Measurements from ENCODE around the gene SEC31A. TPM values are rescaled to one million over a fixed set of nuclear protein-coding genes. Genes with fewer than 3 reads are reported as not detected.

SEC31A gene
- total and polyA plus RNA-seq, 9 donors = 142 to 388 (median 287) TPM

GRCh38 chr4:82898322-82899243 is 7.6 kb upstream of the SEC31A start:
- intact Hi-C loops (cut with DNase I) = loop anchor here in 2 of 4 donors (10.0 kb wide), 3 partner anchors 104 to 136 kb away; partner anchors contain the start of genes COPS4 (in 1 of the 2), LIN54 (in 1 of the 2) and SCD5 (in 1 of the 2)
- Histone ChIP-seq H3K4me1 (ENCODE audit: insufficient read depth) (peaks cover 13% of the 10 kb centered on the region), H3K27ac (peak overlapping the region in 1 of 2 donors; percentile 99), H3K27me3 (no peaks in the 10 kb centered on the region), H3K4me3 (peak overlapping the region; percentile 67), H3K36me3 (no peaks in the 10 kb centered on the region), H3K9me3 (no peaks in the 10 kb centered on the region)
- 17 to 32% (median 23%) methylated on average over 7 of the region's 7 CpGs for WGBS, 3 donors
- DNase-seq = peak in 1 of 5 donors; percentile 36
- TF ChIP-seq POLR2A (IDR thresholded peaks at IDR 0.05) (no peak), EP300 (IDR thresholded peaks at IDR 0.05) (no peak), CTCF (IDR thresholded peaks at IDR 0.05) (peak in 1 of 3 donors; percentile 21)

- H3K4me1 ChIP-seq (ENCODE audit: insufficient read depth) = peaks cover 16% of the 10 kb centered on the region
- DNase-seq = no peak
- TF ChIP-seq CTCF (IDR thresholded peaks at IDR 0.05) = no peak
- TF ChIP-seq EP300 (IDR thresholded peaks at IDR 0.05) = no peak
- TF ChIP-seq POLR2A (IDR thresholded peaks at IDR 0.05) = no peak
- H3K9me3 ChIP-seq = no peaks in the 10 kb centered on the region
- no peak overlapping the region for H3K27ac ChIP-seq
- intact Hi-C loops (cut with DNase I) = loop anchor here in 2 of 4 donors (10.0 kb wide), 3 partner anchors 102 to 138 kb away; partner anchors contain the start of genes COPS4 (in 1 of the 2), LIN54 (in 1 of the 2) and SCD5 (in 1 of the 2)
- no peak overlapping the region for H3K4me3 ChIP-seq
- 40 to 62% (median 40%) methylated on average over 1 of the region's 1 CpG for WGBS, 3 donors
- no peaks in the 10 kb centered on the region for H3K36me3 ChIP-seq
- H3K27me3 ChIP-seq = no peaks in the 10 kb centered on the region
These were observed 5.8 kb upstream of the SEC31A start for GRCh38 chr4:82896755-82897154.

- TF ChIP-seq POLR2A (IDR thresholded peaks at IDR 0.05) (no peak), EP300 (IDR thresholded peaks at IDR 0.05) (no peak), CTCF (IDR thresholded peaks at IDR 0.05) (no peak)
- 6 to 42% (median 7%) methylated on average over 3 of the region's 3 CpGs for WGBS, 3 donors
- H3K27me3 ChIP-seq = no peaks in the 10 kb centered on the region
- no peaks in the 10 kb centered on the region for H3K36me3 ChIP-seq
- DNase-seq = peak in 1 of 5 donors; percentile 34
- H3K4me3 ChIP-seq = no peak overlapping the region
- H3K9me3 ChIP-seq = no peaks in the 10 kb centered on the region
- intact Hi-C loops (cut with DNase I) = loop anchor here in 3 of 4 donors (5.0 to 10.0 kb wide), 4 partner anchors 99 to 141 kb away; partner anchors contain the start of genes LIN54 (in 2 of the 3), COPS4 (in 1 of the 3) and SCD5 (in 1 of the 3)
- peaks cover 16% of the 10 kb centered on the region for H3K4me1 ChIP-seq (ENCODE audit: insufficient read depth)
- H3K27ac ChIP-seq = peak overlapping the region in 1 of 2 donors; percentile 24
These were observed 3.0 kb upstream of the SEC31A start for GRCh38 chr4:82893942-82894341.

- no peak overlapping the region for H3K27ac ChIP-seq
- H3K4me1 ChIP-seq (ENCODE audit: insufficient read depth) = peaks cover 14% of the 10 kb centered on the region
- no peak for DNase-seq
- H3K36me3 ChIP-seq = no peaks in the 10 kb centered on the region
- intact Hi-C loops (cut with DNase I) = loop anchor here in 3 of 4 donors (5.0 to 10.0 kb wide), 4 partner anchors 98 to 142 kb away; partner anchors contain the start of genes LIN54 (in 2 of the 3), COPS4 (in 1 of the 3) and SCD5 (in 1 of the 3)
- WGBS, 3 donors = 49 to 67% (median 51%) methylated on average over 1 of the region's 1 CpG
- no peak overlapping the region for H3K4me3 ChIP-seq
- H3K9me3 ChIP-seq = no peaks in the 10 kb centered on the region
- TF ChIP-seq POLR2A (IDR thresholded peaks at IDR 0.05) = no peak
- no peak for TF ChIP-seq EP300 (IDR thresholded peaks at IDR 0.05)
- no peak for TF ChIP-seq CTCF (IDR thresholded peaks at IDR 0.05)
- no peaks in the 10 kb centered on the region for H3K27me3 ChIP-seq
These were observed 1.5 kb upstream of the SEC31A start for GRCh38 chr4:82892467-82892802.
